Kidney (tissue), 14 donors: ENCODE data around the gene PYROXD2. TPM values are rescaled to one million over a fixed set of nuclear protein-coding genes. Genes with fewer than 3 reads are reported as not detected.

ENCODE experiments used
- DNase-seq, 5 donors: peaks; one replicate each; pipeline ENCODE4 v3.0.0-alpha.2; 2013 to 2020
- FAIRE-seq: peaks from 2 replicates; lab custom pipeline; 2012; peaks lifted over from hg19 to GRCh38; lab: Jason Lieb, UNC
- H3K27ac ChIP-seq, 2 donors: one replicate each; pipeline ENCODE4 v1.7.0; 2013; ENCODE audit warnings: low read depth in 2 of 2, low read length in 2 of 2, inconsistent platforms in 1 of 2
- H3K27me3 ChIP-seq: one replicate; pipeline ENCODE4 v1.7.1; 2013; ENCODE audit warnings: low read length, inconsistent platforms; ENCODE audit not compliant: control insufficient read depth, insufficient read depth
- H3K36me3 ChIP-seq, 3 donors: one replicate each; pipeline versions ENCODE4 v1.7.0 to v1.7.1; 2013; ENCODE audit warnings: low read length in 3 of 3, control low read depth in 1 of 3, inconsistent platforms in 1 of 3; ENCODE audit not compliant: insufficient read depth in 3 of 3, control insufficient read depth in 2 of 3
- H3K4me1 ChIP-seq, 3 donors: one replicate each; pipeline versions ENCODE4 v1.7.0 to v1.7.1; 2013; ENCODE audit warnings: low read length in 3 of 3, inconsistent platforms in 1 of 3, low read depth in 1 of 3; ENCODE audit not compliant: control insufficient read depth in 2 of 3, insufficient read depth in 2 of 3
- H3K4me3 ChIP-seq, 3 donors: one replicate each; pipeline versions ENCODE4 v1.7.0 to v1.8.1; 2013; ENCODE audit warnings: low read length in 3 of 3, control low read depth in 1 of 3, inconsistent platforms in 1 of 3
- H3K9ac ChIP-seq, 3 donors: one replicate each; pipeline versions ENCODE4 v1.7.0 to v1.7.1; 2013; ENCODE audit warnings: low read length in 3 of 3, control low read depth in 1 of 3, inconsistent platforms in 1 of 3
- H3K9me3 ChIP-seq, 3 donors: one replicate each; pipeline versions ENCODE4 v1.7.0 to v1.7.1; 2013; ENCODE audit warnings: low read length in 3 of 3, control low read depth in 1 of 3, inconsistent platforms in 1 of 3; ENCODE audit not compliant: control insufficient read depth in 2 of 3, insufficient read depth in 1 of 3
- CTCF ChIP-seq: IDR thresholded peaks from 3 replicates; pipeline ENCODE4 v1.5.1; 2012; ENCODE audit warnings: mild to moderate bottlenecking, moderate library complexity, borderline replicate concordance; ENCODE audit not compliant: insufficient read depth; ENCODE audit errors: extremely low read depth
- intact Hi-C: fragments of 100-400 bp; cut with DNase I; formaldehyde crosslinking; loops from one replicate; pipeline ENCODE4 v1.11.1; 2022
- polyA plus RNA-seq: library from polyadenylated mRNA; stranded (reverse); fragments of 350-450 nt; fragmentation: Illumina TruSeq; extraction: RNeasy Lipid Tissue Mini Kit (QIAGEN cat#74804); gene quantifications from one replicate; pipeline ENCODE4 v1.2.3, GENCODE V29; 2014; ENCODE audit warnings: low read depth, low replicate concordance; ENCODE audit not compliant: insufficient read depth
- total RNA-seq: library from RNA; stranded (reverse); fragmentation: NEBNext Ultra II Directional; extraction: Animal tissue kit (Norgen Biotek cat#: 25700); gene quantifications from one replicate; pipeline ENCODE4 v1.2.1, GENCODE V29; 2021
- donor health status: control.
- donor health status: control.
- donor health status: control.
- donor health status: control.
- donor health status: control.
- donor health status: DM: yes; HTN: yes; CAD: no.
- donor health status: Normal renal cell carcinoma (clear cell type).

Gene PYROXD2
- total and polyA plus RNA-seq, 2 donors from 2014 or later: 7.8 to 14.1 TPM

- no peak for FAIRE-seq
- DNase-seq: peak in 2 of 5 donors; percentile 36 to 49
- TF ChIP-seq CTCF: no peak
- Histone ChIP-seq H3K9me3 (no peaks in the 10 kb centered on the region), H3K4me3 (peak overlapping the region; percentile 66 to 87 (median 85)), H3K27ac (peak overlapping the region; percentile 81 to 89), H3K9ac (peak overlapping the region in 2 of 3 donors; percentile 30 to 56), H3K4me1 (peaks cover 0 to 7% (median 4%) of the 10 kb centered on the region in 3 donors), H3K36me3 (peaks cover 0 to 10% (median 0%) of the 10 kb centered on the region in 3 donors), H3K27me3 (no peaks in the 10 kb centered on the region)
- intact Hi-C loops: no loop called here
Observed at GRCh38 chr10:98446151-98446660, 31.2 kb upstream of the PYROXD2 start.

DNA sequence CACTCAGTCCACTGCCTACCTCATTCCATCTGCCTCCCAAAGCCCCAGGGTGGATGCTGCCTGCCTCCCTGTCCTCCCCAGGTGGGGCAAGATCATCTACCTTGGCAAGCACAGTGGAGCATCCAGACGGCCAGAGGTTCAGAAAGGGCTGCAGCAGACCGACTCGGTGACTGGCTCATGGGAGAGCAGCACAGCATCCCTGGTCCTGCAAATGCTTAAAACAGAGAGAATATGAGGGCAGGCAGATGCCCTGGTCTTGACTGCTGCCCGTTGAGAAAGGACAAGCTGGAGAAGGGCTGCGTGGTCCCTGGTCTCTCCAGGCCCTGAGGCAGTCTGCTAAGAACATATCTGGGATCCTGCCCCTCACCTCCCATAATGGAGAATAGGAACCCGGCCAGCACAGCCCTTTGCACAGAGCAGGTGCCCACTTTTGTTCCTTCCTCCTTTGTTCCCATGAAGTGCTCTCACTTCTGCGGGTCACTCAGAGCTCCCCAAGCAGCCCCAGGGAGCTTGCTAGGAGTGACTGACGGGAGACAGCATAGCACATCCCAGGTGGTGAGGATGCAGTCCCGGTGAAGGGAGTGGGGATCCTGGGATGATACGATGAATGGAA, 30.3 kb upstream of the PYROXD2 start:
- intact Hi-C loops: no loop called here
- Histone ChIP-seq H3K27me3 (no peaks in the 10 kb centered on the region), H3K4me1 (peaks cover 0 to 7% (median 4%) of the 10 kb centered on the region in 3 donors), H3K9me3 (no peaks in the 10 kb centered on the region), H3K27ac (peak overlapping the region in 1 of 2 donors; percentile 10), H3K9ac (no peak overlapping the region), H3K36me3 (peaks cover 0 to 10% (median 0%) of the 10 kb centered on the region in 3 donors), H3K4me3 (peak overlapping the region in 1 of 3 donors; percentile 66)
- no peak for TF ChIP-seq CTCF
- DNase-seq (no peak), FAIRE-seq (no peak)

- Histone ChIP-seq H3K27me3 (no peaks in the 10 kb centered on the region), H3K27ac (no peak overlapping the region), H3K9ac (no peak overlapping the region), H3K36me3 (peaks cover 0 to 10% (median 0%) of the 10 kb centered on the region in 3 donors), H3K4me1 (peaks cover 0 to 7% (median 4%) of the 10 kb centered on the region in 3 donors), H3K4me3 (no peak overlapping the region), H3K9me3 (no peaks in the 10 kb centered on the region)
- peak in 2 of 5 donors; percentile 13 to 27 for DNase-seq
- no peak for FAIRE-seq
- no peak for TF ChIP-seq CTCF
- intact Hi-C loops: no loop called here
Observed at GRCh38 chr10:98444314-98445006, 29.5 kb upstream of the PYROXD2 start.
